GM21381 (cell line): ENCODE data around the gene HAUS8.
"Not testable (repeated sequence)": the region's sequence is repeated elsewhere in the genome, so short reads cannot be mapped to it uniquely, and the experiment has no call there.

ENCODE experiments used
- ATAC-seq: cut with Tn5 transposase; IDR thresholded peaks from one replicate; pipeline ENCODE4 v1.9.1; 2021; ENCODE audit warnings: mild to moderate bottlenecking, moderate library complexity; ENCODE audit not compliant: unreplicated experiment

Gene HAUS8

GRCh38 chr19:17101686-17102628, 26.7 kb upstream of the HAUS8 start:
- no peak for ATAC-seq

GRCh38 chr19:17098326-17098725, 23.1 kb upstream of the HAUS8 start:
- no peak for ATAC-seq

- ATAC-seq, result no peak
Measured at GRCh38 chr19:17097593-17098126, 22.4 kb upstream of the HAUS8 start.

GRCh38 chr19:17095141-17095919, 20.1 kb upstream of the HAUS8 start:
- no peak for ATAC-seq

GRCh38 chr19:17094694-17095093, 19.4 kb upstream of the HAUS8 start:
- not testable (repeated sequence) for ATAC-seq

GRCh38 chr19:17092696-17093095, 17.4 kb upstream of the HAUS8 start:
- ATAC-seq, result no peak

- no peak for ATAC-seq
Measured at GRCh38 chr19:17091758-17092333, 16.6 kb upstream of the HAUS8 start.

- no peak for ATAC-seq
Measured at GRCh38 chr19:17090583-17090982, 15.3 kb upstream of the HAUS8 start.

- ATAC-seq, result no peak
Measured at GRCh38 chr19:17088552-17088951, 13.3 kb upstream of the HAUS8 start.

GRCh38 chr19:17086834-17087233, 11.6 kb upstream of the HAUS8 start:
- ATAC-seq, result no peak

- ATAC-seq, result no peak
Measured at GRCh38 chr19:17086120-17086519, 10.9 kb upstream of the HAUS8 start.

GRCh38 chr19:17081672-17082630, 6.7 kb upstream of the HAUS8 start:
- no peak for ATAC-seq

- no peak for ATAC-seq
Measured at GRCh38 chr19:17080440-17080801, 5.2 kb upstream of the HAUS8 start.

GRCh38 chr19:17079710-17080439, 4.6 kb upstream of the HAUS8 start:
- ATAC-seq, result peak; percentile 29

GRCh38 chr19:17078920-17079709, 3.9 kb upstream of the HAUS8 start:
- ATAC-seq, result no peak

- ATAC-seq, result no peak
Measured at GRCh38 chr19:17078036-17078919, 3.0 kb upstream of the HAUS8 start.

- ATAC-seq, result no peak
Measured at GRCh38 chr19:17077447-17078028, 2.3 kb upstream of the HAUS8 start.
